ENCODE measurements around the gene ANXA2R. TPM values are rescaled to one million over a fixed set of nuclear protein-coding genes. Genes with fewer than 3 reads are reported as not detected.
A peak's percentile ranks its signal among the peaks of the same experiment; 100 is the strongest.

ANXA2R gene
- polyA plus RNA-seq, 3 donors, result 2.3 to 6.4 (median 3.1) TPM

DNA sequence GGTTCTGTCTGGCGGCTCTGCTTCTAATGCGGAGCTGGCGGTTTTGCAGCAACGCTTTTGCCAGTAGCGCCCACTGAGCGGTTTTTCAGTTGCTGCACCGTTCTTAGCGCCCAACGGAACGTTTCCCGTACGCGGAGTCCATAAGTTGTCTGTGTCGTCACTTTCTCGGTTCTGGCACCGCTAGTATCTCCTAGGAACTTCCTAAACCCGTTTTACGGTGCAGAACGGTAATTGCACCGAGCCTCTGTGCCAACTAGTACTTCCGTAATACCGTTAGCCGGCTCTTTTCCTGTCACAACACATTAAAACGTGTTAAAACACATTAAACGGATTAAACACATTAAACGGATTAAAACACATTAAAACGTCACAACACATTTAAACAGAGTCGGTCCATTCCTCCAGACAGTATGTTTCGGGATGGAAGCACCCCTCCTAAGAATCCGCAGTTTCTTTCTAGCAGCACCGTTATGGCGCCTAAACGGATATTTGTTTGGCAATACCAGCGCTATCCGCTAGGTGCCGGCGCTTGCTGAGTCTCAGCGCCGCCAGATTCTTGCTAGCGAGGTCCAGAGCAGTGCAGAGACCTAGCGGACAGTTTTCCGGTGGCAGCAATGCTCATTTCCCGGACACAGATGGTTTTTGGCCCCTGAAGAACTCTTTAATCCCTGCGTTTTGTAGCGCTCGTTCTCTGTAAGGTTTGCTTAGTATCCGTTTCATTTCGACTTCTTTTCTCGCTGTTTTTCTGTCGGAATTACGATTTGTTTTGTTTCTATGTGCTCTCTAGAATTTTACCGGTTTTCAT lies 45.4 kb downstream of the ANXA2R start:
- peak overlapping the region; percentile 100 for H3K27ac Mint-ChIP-seq
- peak overlapping the region; percentile 96 to 100 for H3K4me3 Mint-ChIP-seq
- peaks cover 0 to 20% (median 8%) of the 10 kb centered on the region in 7 donors for H3K9me3 Mint-ChIP-seq
- 0% methylated on average over 47 of the region's 52 CpGs for WGBS (ENCODE audit: insufficient coverage)
- peak overlapping the region; percentile 78 for H3K4me2 ChIP-seq (replicated peaks; ENCODE audit: extremely low read depth, low read length, poor library complexity, severe bottlenecking)
- TF ChIP-seq, protein P1, sequence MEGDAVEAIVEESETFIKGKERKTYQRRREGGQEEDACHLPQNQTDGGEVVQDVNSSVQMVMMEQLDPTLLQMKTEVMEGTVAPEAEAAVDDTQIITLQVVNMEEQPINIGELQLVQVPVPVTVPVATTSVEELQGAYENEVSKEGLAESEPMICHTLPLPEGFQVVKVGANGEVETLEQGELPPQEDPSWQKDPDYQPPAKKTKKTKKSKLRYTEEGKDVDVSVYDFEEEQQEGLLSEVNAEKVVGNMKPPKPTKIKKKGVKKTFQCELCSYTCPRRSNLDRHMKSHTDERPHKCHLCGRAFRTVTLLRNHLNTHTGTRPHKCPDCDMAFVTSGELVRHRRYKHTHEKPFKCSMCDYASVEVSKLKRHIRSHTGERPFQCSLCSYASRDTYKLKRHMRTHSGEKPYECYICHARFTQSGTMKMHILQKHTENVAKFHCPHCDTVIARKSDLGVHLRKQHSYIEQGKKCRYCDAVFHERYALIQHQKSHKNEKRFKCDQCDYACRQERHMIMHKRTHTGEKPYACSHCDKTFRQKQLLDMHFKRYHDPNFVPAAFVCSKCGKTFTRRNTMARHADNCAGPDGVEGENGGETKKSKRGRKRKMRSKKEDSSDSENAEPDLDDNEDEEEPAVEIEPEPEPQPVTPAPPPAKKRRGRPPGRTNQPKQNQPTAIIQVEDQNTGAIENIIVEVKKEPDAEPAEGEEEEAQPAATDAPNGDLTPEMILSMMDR (IDR thresholded peaks at IDR 0.05), result peak; percentile 88
- H3K9me3 ChIP-seq (replicated peaks in 1 of 2; ENCODE audit: control insufficient read depth in 1 of 2, insufficient read depth in 1 of 2, low read length in 2 of 2), result no peaks in the 10 kb centered on the region
- H3K9ac ChIP-seq (ENCODE audit: insufficient read depth, low read length, poor library complexity, severe bottlenecking), result peak overlapping the region; percentile 99
- H3K4me3 ChIP-seq (replicated peaks in 1 of 3; ENCODE audit: low read depth in 2 of 3, low read length in 3 of 3), result peak overlapping the region; percentile 79 to 88 (median 85)
- H3K36me3 Mint-ChIP-seq, result peaks cover 3% of the 10 kb centered on the region in 2 donors
- H3K79me2 ChIP-seq (ENCODE audit: insufficient read depth, low read length), result peaks cover 22% of the 10 kb centered on the region
- peaks cover 11 to 13% (median 11%) of the 10 kb centered on the region in 3 donors for H3K27me3 Mint-ChIP-seq (ENCODE audit: low read depth in 3 of 3)
- intact Hi-C loops (cut with micrococcal nuclease), result loop anchor here in 1 of 2 donors (1.0 to 10.0 kb wide), 4 partner anchors 13 to 200 kb away; partner anchors contain the start of gene NIM1K
- peak overlapping the region; percentile 97 to 99 for H3K27ac ChIP-seq (ENCODE audit: low read depth in 1 of 2, low read length in 2 of 2)
- H4K20me1 ChIP-seq (ENCODE audit: insufficient read depth, low read length), result no peaks in the 10 kb centered on the region
- H2AFZ ChIP-seq (ENCODE audit: insufficient read depth, low read depth, low read length, poor library complexity, severe bottlenecking), result peak overlapping the region; percentile 76
- H3K4me1 Mint-ChIP-seq, result peaks cover 28% of the 10 kb centered on the region
- DNase-seq, result peak; percentile 90 to 96 (median 92)
- peaks cover 22 to 30% of the 10 kb centered on the region in 2 donors for H3K4me1 ChIP-seq (ENCODE audit: control insufficient read depth in 1 of 2, insufficient read depth in 2 of 2, low read length in 2 of 2)
- H3K36me3 ChIP-seq (replicated peaks in 1 of 2; ENCODE audit: control insufficient read depth in 1 of 2, insufficient read depth in 2 of 2, low read length in 2 of 2), result no peaks in the 10 kb centered on the region
- peaks cover 4 to 8% of the 10 kb centered on the region in 2 donors for H3K27me3 ChIP-seq (ENCODE audit: control insufficient read depth in 2 of 2, insufficient read depth in 2 of 2, low read length in 2 of 2)

DNA sequence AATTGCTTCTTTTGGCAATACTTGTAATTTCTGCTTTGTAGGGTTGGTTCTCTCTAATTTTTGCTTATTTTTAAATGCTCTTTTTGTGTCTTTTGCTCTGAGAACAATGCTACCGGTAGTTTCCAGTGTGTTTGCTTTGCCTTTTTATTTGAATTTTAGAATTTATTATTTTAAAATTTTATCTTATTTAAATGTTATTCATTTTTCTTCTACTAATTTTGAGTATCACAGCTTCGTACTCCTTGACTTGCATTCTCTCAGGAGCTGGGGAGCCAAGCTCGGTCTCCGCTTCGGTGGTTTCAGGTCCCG lies 45.9 kb downstream of the ANXA2R start:
- Histone ChIP-seq H4K20me1 (ENCODE audit: insufficient read depth, low read length) (no peaks in the 10 kb centered on the region), H3K4me1 (ENCODE audit: control insufficient read depth in 1 of 2, insufficient read depth in 2 of 2, low read length in 2 of 2) (peaks cover 22 to 29% of the 10 kb centered on the region in 2 donors), H3K79me2 (ENCODE audit: insufficient read depth, low read length) (peaks cover 23% of the 10 kb centered on the region), H2AFZ (ENCODE audit: insufficient read depth, low read depth, low read length, poor library complexity, severe bottlenecking) (peak overlapping the region; percentile 76), H3K27ac (ENCODE audit: low read depth in 1 of 2, low read length in 2 of 2) (peak overlapping the region; percentile 97 to 99), H3K9ac (ENCODE audit: insufficient read depth, low read length, poor library complexity, severe bottlenecking) (peak overlapping the region; percentile 99), H3K36me3 (replicated peaks in 1 of 2; ENCODE audit: control insufficient read depth in 1 of 2, insufficient read depth in 2 of 2, low read length in 2 of 2) (no peaks in the 10 kb centered on the region), H3K9me3 (replicated peaks in 1 of 2; ENCODE audit: control insufficient read depth in 1 of 2, insufficient read depth in 1 of 2, low read length in 2 of 2) (no peaks in the 10 kb centered on the region), H3K4me3 (replicated peaks in 1 of 3; ENCODE audit: low read depth in 2 of 3, low read length in 3 of 3) (peak overlapping the region; percentile 79 to 88 (median 85)), H3K27me3 (ENCODE audit: control insufficient read depth in 2 of 2, insufficient read depth in 2 of 2, low read length in 2 of 2) (peaks cover 0 to 3% of the 10 kb centered on the region in 2 donors), H3K4me2 (replicated peaks; ENCODE audit: extremely low read depth, low read length, poor library complexity, severe bottlenecking) (peak overlapping the region; percentile 78)
- Mint-ChIP-seq H3K4me3 (peak overlapping the region; percentile 96 to 100), H3K4me1 (peaks cover 30% of the 10 kb centered on the region), H3K9me3 (peaks cover 0 to 20% (median 8%) of the 10 kb centered on the region in 7 donors), H3K27ac (peak overlapping the region; percentile 100), H3K36me3 (peaks cover 3% of the 10 kb centered on the region in 2 donors), H3K27me3 (ENCODE audit: low read depth in 3 of 3) (peaks cover 7 to 8% (median 8%) of the 10 kb centered on the region in 3 donors)
- TF ChIP-seq, protein P1 (IDR thresholded peaks at IDR 0.05), result no peak
- intact Hi-C loops (cut with micrococcal nuclease), result loop anchor here in 1 of 2 donors (5.0 to 10.0 kb wide), 2 partner anchors 87 to 201 kb away; partner anchors contain the start of gene NIM1K
- 1% methylated on average over 5 of the region's 6 CpGs for WGBS (ENCODE audit: insufficient coverage)
- DNase-seq, result no peak

All from CD14-positive monocyte (primary cell).